ENCODE results near the gene NMRAL1. TPM values are rescaled to one million over a fixed set of nuclear protein-coding genes. Genes with fewer than 3 reads are reported as not detected.

Gene NMRAL1
- total RNA-seq, 6 donors from 2014 or later = 34.4 to 80.7 (median 43.3) TPM

GRCh38 chr16:4454623-4455022 lies 19.8 kb downstream of the NMRAL1 start:
- no peak overlapping the region for H3K27ac ChIP-seq
- H3K4me1 ChIP-seq = peaks cover 0 to 10% (median 4%) of the 10 kb centered on the region in 4 donors
- TF ChIP-seq POLR2AphosphoS5 (IDR thresholded peaks at IDR 0.05) (no peak), EP300 (IDR thresholded peaks at IDR 0.05) (no peak)
- ATAC-seq (ENCODE audit: low FRiP score in 2 of 2) (no peak), DNase-seq (no peak)
- H3K36me3 ChIP-seq = peaks cover 7 to 83% (median 61%) of the 10 kb centered on the region in 4 donors
- WGBS, 2 donors = 82 to 84% methylated on average over 4 to 9 of the region's 9 CpGs
- no peaks in the 10 kb centered on the region for H3K9me3 ChIP-seq
- H3K4me3 ChIP-seq = no peak overlapping the region
- no peaks in the 10 kb centered on the region for H3K27me3 ChIP-seq

GRCh38 chr16:4452674-4453073 lies 21.8 kb downstream of the NMRAL1 start:
- TF ChIP-seq POLR2A (IDR thresholded peaks at IDR 0.05) (no peak), CTCF (IDR thresholded peaks at IDR 0.05) (no peak), EP300 (IDR thresholded peaks at IDR 0.05) (no peak), POLR2AphosphoS5 (IDR thresholded peaks at IDR 0.05) (no peak)
- Histone ChIP-seq H3K4me3 (no peak overlapping the region), H3K9me3 (no peaks in the 10 kb centered on the region), H3K27ac (no peak overlapping the region), H3K4me1 (no peaks in the 10 kb centered on the region), H3K36me3 (peaks cover 17 to 96% (median 71%) of the 10 kb centered on the region in 4 donors), H3K27me3 (no peaks in the 10 kb centered on the region)
- DNase-seq (no peak), ATAC-seq (ENCODE audit: low FRiP score in 2 of 2) (no peak)
- 96 to 97% methylated on average over 4 to 5 of the region's 5 CpGs for WGBS, 2 donors

GRCh38 chr16:4450931-4451519 lies 23.4 kb downstream of the NMRAL1 start:
- peaks cover 28 to 96% (median 78%) of the 10 kb centered on the region in 4 donors for H3K36me3 ChIP-seq
- H3K27me3 ChIP-seq = no peaks in the 10 kb centered on the region
- no peaks in the 10 kb centered on the region for H3K4me1 ChIP-seq
- ATAC-seq (ENCODE audit: low FRiP score in 2 of 2) (no peak), DNase-seq (no peak)
- no peak overlapping the region for H3K4me3 ChIP-seq
- H3K27ac ChIP-seq = no peak overlapping the region
- H3K9me3 ChIP-seq = no peaks in the 10 kb centered on the region
- WGBS, 2 donors = 93 to 99% methylated on average over 10 to 14 of the region's 14 CpGs
- TF ChIP-seq EP300 (IDR thresholded peaks at IDR 0.05) (no peak), POLR2A (IDR thresholded peaks at IDR 0.05) (no peak), POLR2AphosphoS5 (IDR thresholded peaks at IDR 0.05) (no peak), CTCF (IDR thresholded peaks at IDR 0.05) (no peak)

- Histone ChIP-seq H3K4me1 (no peaks in the 10 kb centered on the region), H3K4me3 (no peak overlapping the region), H3K9me3 (no peaks in the 10 kb centered on the region), H3K36me3 (peaks cover 34 to 96% (median 78%) of the 10 kb centered on the region in 4 donors), H3K27me3 (no peaks in the 10 kb centered on the region), H3K27ac (no peak overlapping the region)
- no peak for TF ChIP-seq POLR2AphosphoS5 (IDR thresholded peaks at IDR 0.05)
- TF ChIP-seq CTCF (IDR thresholded peaks at IDR 0.05) = no peak
- TF ChIP-seq POLR2A (IDR thresholded peaks at IDR 0.05) = no peak
- no peak for TF ChIP-seq EP300 (IDR thresholded peaks at IDR 0.05)
- peak in 1 of 2 donors; percentile 52 for DNase-seq
- ATAC-seq (ENCODE audit: low FRiP score in 2 of 2) = no peak
- 95 to 97% methylated on average over 14 of the region's 14 CpGs for WGBS, 2 donors
These were observed 24.0 kb downstream of the NMRAL1 start for GRCh38 chr16:4450430-4450829.

- Histone ChIP-seq H3K27me3 (no peaks in the 10 kb centered on the region), H3K36me3 (peaks cover 59 to 100% (median 92%) of the 10 kb centered on the region in 4 donors), H3K4me1 (no peaks in the 10 kb centered on the region), H3K27ac (no peak overlapping the region), H3K9me3 (no peaks in the 10 kb centered on the region), H3K4me3 (no peak overlapping the region)
- ATAC-seq (ENCODE audit: low FRiP score in 2 of 2) (no peak), DNase-seq (no peak)
- 91 to 95% methylated on average over 4 of the region's 4 CpGs for WGBS, 2 donors
- TF ChIP-seq CTCF (IDR thresholded peaks at IDR 0.05) = no peak
- no peak for TF ChIP-seq POLR2AphosphoS5 (IDR thresholded peaks at IDR 0.05)
- TF ChIP-seq POLR2A (IDR thresholded peaks at IDR 0.05) = no peak
- TF ChIP-seq EP300 (IDR thresholded peaks at IDR 0.05) = no peak
These were observed 30.4 kb downstream of the NMRAL1 start for GRCh38 chr16:4443986-4444385.

All from upper lobe of left lung (tissue), 6 donors.